ENCODE results near the gene PPP1R37.

PPP1R37 gene

DNA sequence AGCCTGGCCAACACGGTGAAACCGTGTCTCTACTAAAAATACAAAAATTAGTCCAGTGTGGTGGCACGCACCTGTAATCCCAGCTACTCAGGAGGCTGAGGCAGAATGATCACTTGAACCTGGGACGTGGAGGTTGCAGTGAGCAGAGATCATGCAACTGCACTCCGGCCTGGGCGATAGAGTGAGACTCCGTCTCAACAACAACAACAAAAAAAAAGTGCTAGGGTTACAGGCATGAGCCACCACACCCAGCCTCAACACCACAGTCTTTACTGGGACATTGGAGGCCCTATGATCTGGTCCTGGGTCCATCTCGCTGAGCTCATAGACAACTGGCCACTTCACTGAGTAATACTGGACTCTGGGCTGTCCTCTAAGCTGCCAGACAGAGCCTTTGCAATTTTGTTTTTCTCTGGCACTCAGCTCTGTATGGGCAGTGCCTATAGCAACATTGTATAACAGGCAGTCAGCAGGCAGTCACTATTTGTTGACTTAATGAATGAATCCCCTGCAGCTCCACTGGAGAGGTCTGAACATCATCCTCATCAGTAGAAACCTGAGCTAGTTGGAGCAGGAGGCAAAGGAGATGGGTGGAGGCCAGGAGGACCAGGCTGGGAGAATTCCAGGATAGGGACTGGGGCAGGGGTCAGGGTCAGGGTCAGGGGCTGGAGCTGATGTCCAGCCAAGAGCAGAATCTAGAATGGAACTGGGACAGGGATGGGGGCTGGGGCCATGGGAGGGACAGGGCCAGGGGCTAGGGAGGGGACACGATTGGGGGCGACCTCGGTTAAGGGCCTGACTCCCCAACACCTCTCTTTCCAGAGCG, 93.7 kb downstream of the PPP1R37 start:
- no peak for DNase-seq (ENCODE audit: low read depth in 1 of 2, low spot score in 1 of 2)

DNA sequence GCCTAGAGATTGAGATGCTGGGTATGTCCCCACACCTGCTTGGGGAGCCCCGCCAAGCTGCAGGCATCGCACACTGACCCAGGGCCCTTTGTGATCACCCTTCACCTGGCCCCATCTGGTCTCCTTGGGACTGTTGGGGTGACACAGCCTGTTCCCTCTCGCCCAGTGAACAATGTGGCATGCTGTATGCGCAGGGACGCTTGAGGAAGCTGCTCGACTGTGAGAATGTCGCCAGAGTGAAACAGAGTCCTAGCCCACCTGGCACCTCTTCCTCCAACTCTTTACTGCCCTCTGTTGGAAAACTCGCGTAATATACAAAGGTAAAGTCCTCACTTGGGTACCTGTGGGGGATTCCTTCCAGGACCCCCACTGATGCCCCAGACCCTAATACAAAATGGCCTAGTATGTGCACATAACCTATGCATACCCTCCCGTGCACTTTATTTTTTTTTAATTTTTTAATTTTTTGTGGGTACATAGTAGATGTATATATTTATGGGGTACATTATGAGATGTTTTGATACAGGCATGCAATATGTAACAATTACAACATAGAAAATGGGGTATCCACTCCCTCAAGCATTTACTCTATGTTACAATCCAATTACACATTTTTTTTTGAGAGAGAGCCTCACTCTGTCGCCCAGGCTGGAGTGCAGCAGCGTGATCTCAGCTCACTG, 94.6 kb downstream of the PPP1R37 start:
- no peak for DNase-seq (ENCODE audit: low read depth in 1 of 2, low spot score in 1 of 2)

DNA sequence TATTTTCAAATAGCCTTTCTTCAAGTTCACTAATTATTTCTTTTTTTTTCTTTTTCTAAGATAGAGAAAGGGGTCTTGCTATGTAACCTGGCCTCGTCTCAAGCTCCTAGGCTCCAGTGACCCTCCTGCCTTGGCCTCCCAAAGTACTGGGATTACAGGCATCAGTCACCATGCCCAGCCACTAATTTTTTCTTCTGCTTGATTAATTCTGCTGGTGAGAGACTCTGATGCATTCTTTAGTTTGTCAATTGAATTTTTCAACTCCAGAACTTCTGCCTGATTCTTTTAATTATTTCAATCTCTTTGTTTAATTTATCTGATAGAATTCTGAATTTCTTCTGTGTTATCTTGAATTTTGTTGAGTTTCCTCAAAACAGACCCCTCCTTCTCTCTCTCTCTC, 97.0 kb downstream of the PPP1R37 start:
- no peak for DNase-seq (ENCODE audit: low read depth in 1 of 2, low spot score in 1 of 2)

DNA sequence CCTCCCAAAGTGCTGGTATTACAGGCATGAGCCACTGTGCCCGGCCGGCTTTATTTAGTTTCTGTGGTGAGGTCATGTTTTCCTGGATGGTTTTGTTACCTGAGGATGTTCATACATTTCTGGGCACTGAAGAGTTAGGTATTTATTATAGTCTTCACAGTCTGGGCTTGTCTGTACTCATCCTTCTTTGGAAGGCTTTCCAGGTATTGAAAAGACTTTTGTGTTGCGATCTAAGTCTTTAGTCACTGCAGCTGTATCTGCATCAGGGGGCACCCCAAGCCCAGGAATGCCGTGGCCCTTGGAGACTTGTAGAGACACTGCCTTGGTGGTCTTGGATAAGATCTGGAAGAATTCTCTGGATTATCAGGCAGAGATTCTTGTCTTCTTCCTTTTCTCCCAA, 98.4 kb downstream of the PPP1R37 start:
- DNase-seq (ENCODE audit: low read depth in 1 of 2, low spot score in 1 of 2): no peak

DNA sequence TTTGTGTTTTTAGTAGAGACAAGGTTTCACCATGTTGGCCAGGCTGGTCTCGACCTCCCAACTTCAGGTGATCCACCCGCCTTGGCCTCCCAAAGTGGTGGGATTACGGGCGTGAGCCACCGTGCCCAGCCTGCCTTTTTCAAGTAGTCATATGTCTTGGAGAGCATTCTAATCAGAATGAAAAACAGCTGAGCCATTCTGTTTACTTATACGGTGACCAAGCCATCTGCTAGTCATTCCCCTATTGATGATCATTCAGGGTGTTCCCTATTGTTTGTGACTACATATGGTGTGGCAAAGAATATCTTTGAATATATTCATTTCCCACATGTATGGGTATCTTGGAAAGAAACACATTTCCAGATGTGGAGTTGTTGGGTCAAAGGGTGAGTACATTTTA, 102.8 kb downstream of the PPP1R37 start:
- DNase-seq (ENCODE audit: low read depth in 1 of 2, low spot score in 1 of 2): no peak
